GM18951 (cell line): ENCODE data around the gene CRYBG1.
"Not testable (repeated sequence)": the region's sequence is repeated elsewhere in the genome, so short reads cannot be mapped to it uniquely, and the experiment has no call there.

Experiments
- POLR2A ChIP-seq: IDR thresholded peaks from 4 replicates; pipeline ENCODE4 v1.6.1; 2011; ENCODE audit warnings: mild to moderate bottlenecking; ENCODE audit not compliant: insufficient read length, insufficient read depth; ENCODE audit errors: extremely low read depth
- in situ Hi-C: fragments of 300-500 bp; cut with MboI; formaldehyde crosslinking; loops from one replicate; pipeline ENCODE4 v1.12.0; 2022; ENCODE audit warnings: low sequenced_read_pairs, mixed read lengths, inconsistent platforms; ENCODE audit not compliant: unreplicated experiment

The CRYBG1 gene

GRCh38 chr6:106546691-106547414, 186.3 kb downstream of the CRYBG1 start:
- TF ChIP-seq POLR2A, result no peak

DNA sequence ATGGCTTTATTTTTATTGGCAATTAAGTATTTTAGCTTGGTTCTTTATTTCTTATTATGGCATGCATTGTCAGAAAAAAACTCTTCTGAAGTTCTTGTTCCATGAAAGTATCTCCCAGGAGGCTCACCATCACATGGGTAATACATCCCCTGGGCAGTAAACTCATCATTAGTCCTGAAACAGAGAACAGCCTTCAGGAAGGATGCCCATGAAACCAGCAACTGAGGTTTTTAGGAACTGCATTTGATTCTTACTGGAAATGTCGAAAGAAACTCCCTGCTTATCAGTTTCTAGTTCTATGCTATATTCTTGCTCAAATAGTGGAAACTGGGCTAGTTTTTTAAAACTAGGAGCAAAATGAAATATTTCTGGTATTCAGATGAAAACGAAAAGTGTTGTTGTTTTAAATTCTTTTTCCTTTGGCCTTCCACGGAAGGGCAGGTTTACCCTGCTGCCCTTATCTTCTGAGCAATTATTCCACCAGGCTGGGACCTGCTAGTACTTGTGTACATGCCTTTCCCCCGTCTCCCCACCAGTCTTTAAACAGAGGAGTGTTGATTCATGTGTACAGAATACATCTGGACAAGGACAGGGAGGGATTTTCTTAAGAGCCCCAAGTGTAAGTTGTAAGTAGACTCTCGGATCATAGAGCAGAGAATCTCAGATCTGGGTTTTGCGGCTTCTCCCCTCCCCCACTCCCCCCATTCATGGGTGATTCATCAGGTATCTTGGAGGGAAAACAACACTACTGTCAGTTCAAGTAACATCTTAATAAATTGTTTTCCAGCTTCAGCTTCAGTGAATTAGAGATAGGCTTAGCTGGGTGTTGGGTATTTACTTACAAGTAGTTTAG, 187.3 kb downstream of the CRYBG1 start:
- in situ Hi-C loops, result no loop called here

More at GRCh38 chr6:106546691-106547414, 186.3 kb downstream of the CRYBG1 start:
- in situ Hi-C loops, result no loop called here

DNA sequence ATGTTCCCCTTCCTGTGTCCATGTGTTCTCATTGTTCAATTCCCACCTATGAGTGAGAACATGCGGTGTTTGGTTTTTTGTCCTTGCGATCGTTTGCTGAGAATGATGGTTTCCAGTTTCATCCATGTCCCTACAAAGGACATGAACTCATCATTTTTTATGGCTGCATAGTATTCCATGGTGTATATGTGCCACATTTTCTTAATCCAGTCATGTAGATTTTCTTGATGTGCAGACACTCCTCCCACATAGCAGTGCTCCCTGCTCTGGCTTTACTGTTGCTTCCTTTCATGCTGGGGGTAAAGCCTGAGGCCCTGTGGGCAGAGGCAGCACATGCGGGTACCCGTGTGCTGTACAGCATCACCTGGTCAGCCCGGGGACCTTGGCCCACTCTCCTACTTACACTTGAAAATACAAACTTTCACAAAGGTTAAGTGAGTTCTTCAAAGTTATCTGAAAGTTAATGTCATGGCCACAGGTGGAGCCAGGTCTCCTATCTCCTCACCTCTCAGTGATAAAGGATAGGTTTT, 188.5 kb downstream of the CRYBG1 start:
- in situ Hi-C loops, result not testable (repeated sequence)

More for the DNA sequence above, 187.3 kb downstream of the CRYBG1 start:
- no peak for TF ChIP-seq POLR2A

- in situ Hi-C loops, result no loop called here
- no peak for TF ChIP-seq POLR2A
These were observed 189.0 kb downstream of the CRYBG1 start for GRCh38 chr6:106549521-106549920.

DNA sequence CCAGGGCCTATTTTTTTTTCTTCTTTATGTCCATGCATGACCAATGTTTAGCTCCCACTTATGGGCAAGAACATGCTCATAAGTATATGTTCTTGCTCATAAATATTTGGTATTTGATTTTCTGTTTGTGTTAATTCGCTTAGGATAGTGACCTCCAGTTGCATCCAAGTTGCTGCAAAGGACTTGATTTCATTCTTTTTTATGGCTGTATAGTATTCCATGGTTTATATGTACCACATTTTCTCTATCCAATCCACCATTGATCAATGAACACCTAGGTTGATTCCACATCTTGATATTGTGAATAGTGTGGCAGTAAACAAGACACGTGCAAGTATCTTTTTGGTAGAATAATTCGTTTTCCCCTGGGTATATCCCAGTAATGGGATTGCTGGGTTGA, 190.6 kb downstream of the CRYBG1 start:
- no peak for TF ChIP-seq POLR2A
- in situ Hi-C loops, result no loop called here

GRCh38 chr6:106553440-106553839, 192.9 kb downstream of the CRYBG1 start:
- TF ChIP-seq POLR2A, result no peak
- in situ Hi-C loops, result no loop called here

DNA sequence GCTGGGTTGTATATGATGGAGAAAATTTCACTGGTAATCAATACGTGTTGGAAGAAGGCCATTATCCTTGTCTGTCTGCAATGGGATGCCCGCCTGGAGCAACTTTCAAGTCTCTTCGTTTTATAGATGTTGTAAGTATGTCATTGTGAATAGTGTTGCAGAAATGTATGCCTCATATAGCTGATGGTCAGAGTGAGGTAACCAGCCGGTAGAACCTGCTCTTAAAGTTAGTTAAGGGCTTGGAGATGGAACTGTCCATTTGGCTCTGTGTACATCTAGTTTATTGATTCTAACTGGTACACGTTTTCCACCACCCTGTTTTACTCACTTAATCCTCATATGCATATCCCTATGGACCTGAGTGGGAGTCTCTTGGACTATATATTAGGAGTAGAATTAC, 195.2 kb downstream of the CRYBG1 start:
- no peak for TF ChIP-seq POLR2A
- in situ Hi-C loops, result no loop called here

GRCh38 chr6:106556368-106556960, 195.9 kb downstream of the CRYBG1 start:
- no peak for TF ChIP-seq POLR2A
- in situ Hi-C loops, result no loop called here

DNA sequence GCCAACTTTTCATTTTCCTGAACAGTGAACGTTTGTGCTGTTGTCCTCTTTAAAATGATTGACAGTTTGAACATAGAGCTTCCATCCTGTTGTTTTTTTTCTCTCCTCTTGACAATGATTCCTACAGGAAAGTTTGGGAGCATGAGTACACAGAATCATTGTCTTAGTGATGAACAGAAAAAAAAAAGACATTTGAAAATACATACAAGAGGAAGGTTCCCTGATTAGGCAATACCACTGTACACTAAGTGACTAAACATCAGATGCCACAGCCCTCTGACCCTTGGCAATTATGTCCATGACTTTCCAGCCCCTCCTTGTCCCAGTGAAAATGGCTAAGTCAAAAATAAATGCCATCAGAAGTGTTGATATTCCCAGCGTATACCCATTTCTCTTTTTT, 197.3 kb downstream of the CRYBG1 start:
- in situ Hi-C loops, result no loop called here
- no peak for TF ChIP-seq POLR2A

DNA sequence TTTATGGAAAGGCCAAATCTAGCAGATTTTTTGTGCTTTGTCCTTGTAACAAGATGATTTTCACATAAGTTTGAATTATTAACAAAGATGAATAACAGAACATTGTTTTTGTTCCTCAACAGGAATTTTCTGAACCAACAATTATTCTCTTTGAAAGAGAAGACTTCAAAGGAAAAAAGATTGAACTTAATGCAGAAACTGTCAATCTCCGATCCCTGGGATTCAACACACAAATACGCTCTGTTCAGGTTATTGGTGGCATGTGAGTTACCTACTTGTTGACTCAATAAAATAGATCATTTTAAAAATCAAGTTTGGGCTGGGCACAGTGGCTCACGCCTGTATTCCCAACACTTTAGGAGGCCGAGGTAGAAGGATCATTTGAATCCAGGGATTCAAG, 197.8 kb downstream of the CRYBG1 start:
- in situ Hi-C loops, result no loop called here
- no peak for TF ChIP-seq POLR2A

DNA sequence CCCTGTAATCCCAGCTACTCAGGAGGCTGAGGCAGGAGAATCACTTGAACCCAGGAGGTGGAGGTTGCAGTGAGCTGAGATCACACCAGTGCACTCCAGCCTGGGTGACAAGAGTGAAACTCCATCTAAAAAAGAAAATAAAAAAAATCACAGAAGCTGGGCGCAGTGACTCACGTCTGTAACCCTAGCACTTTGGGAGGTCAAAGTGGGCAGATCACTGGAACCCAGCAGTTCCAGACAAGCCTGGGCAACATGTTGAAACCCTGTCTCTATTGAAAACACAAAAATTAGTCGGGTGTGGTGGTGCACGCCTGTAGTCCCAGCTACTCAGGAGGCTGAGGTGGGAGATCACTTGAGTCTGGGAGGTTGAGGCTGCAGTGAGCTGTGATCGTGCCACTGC, 199.1 kb downstream of the CRYBG1 start:
- in situ Hi-C loops, result loop anchor here (10.0 kb wide), 1 partner anchor 215 kb away; no protein-coding TSS in a partner anchor

DNA sequence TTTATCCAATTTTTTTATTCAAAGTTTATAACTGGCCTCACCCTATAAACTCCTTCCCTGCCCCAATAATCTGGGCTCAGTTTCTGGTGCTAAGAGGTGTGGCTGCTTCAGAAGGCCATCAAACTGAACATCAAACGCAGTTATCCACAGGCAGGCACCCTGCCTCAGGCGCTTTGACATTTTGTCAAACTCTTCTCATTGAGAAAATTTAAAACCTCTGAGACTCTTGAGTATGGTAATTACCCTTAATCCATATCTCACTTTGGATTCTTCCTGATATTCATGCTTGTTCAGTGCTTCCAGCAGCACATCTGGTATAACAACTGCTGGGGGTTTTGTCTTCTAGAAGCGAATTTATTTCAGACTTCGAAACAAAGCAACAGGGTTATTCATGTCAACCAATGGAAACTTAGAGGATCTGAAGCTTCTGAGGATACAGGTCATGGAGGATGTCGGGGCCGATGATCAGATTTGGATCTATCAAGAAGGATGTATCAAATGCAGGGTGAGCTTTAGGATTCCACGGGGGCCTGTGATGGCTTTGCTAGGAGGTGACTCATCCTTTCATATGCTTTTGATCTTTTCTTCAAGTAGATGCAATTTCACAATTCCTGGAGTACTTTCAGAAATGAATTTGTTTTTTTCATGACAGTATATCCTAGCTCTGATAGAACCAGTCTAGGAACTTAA, 200.6 kb downstream of the CRYBG1 start:
- in situ Hi-C loops, result loop anchor here (10.0 kb wide), 1 partner anchor 216 kb away; no protein-coding TSS in a partner anchor

More for the DNA sequence above, 200.6 kb downstream of the CRYBG1 start:
- TF ChIP-seq POLR2A, result no peak
